SK-N-SH treated with all-trans-retinoic acid at 6 μM for 48 hours (cell line): ENCODE results near the gene BMPR2.

Experiments used
- ARNTL ChIP-seq: fragments of 450-650 bp; formaldehyde crosslinking; IDR thresholded peaks from 2 replicates; pipeline ENCODE4 v1.5.0; 2020; ENCODE audit warnings: low read depth, mild to moderate bottlenecking, moderate library complexity, borderline replicate concordance
- BACH2 ChIP-seq: fragments of 250-450 bp; sonication (Bioruptor Pico); IDR thresholded peaks from 2 replicates; pipeline ENCODE4 v1.9.0; 2021; ENCODE audit warnings: mild to moderate bottlenecking, borderline replicate concordance
- GLIS3 ChIP-seq: fragments of 250-450 bp; sonication (Bioruptor Pico); IDR thresholded peaks from 2 replicates; pipeline ENCODE4 v1.5.0; 2020; ENCODE audit warnings: mild to moderate bottlenecking, moderate library complexity
- TOX ChIP-seq: fragments of 250-450 bp; sonication (Bioruptor Pico); IDR thresholded peaks from 2 replicates; pipeline ENCODE4 v1.8.0; 2021; ENCODE audit warnings: mild to moderate bottlenecking, moderate library complexity, borderline replicate concordance
- ZFP3 ChIP-seq: fragments of 250-450 bp; sonication (Bioruptor Pico); IDR thresholded peaks from 2 replicates; pipeline ENCODE4 v1.5.0; 2020; ENCODE audit warnings: mild to moderate bottlenecking, moderate library complexity
- ZNF70 ChIP-seq: fragments of 450-650 bp; formaldehyde crosslinking; IDR thresholded peaks from 2 replicates; pipeline ENCODE4 v1.5.0; 2020; ENCODE audit warnings: mild to moderate bottlenecking, moderate library complexity
- TF ChIP-seq, protein P1 (sequence below): fragments of 250-450 bp; sonication (Bioruptor Pico); IDR thresholded peaks from 2 replicates; pipeline ENCODE4 v1.8.0; 2020; ENCODE audit warnings: mild to moderate bottlenecking, moderate library complexity, borderline replicate concordance
- TF ChIP-seq, protein P2 (sequence below): fragments of 250-450 bp; sonication (Bioruptor Pico); IDR thresholded peaks from 2 replicates; pipeline ENCODE4 v1.5.0; 2020; ENCODE audit warnings: mild to moderate bottlenecking, moderate library complexity
- TF ChIP-seq, protein P3 (sequence below): fragments of 250-450 bp; sonication (Bioruptor Pico); IDR thresholded peaks from 2 replicates; pipeline ENCODE4 v1.5.1; 2020; ENCODE audit warnings: low read depth, mild to moderate bottlenecking, moderate library complexity

DNA sequence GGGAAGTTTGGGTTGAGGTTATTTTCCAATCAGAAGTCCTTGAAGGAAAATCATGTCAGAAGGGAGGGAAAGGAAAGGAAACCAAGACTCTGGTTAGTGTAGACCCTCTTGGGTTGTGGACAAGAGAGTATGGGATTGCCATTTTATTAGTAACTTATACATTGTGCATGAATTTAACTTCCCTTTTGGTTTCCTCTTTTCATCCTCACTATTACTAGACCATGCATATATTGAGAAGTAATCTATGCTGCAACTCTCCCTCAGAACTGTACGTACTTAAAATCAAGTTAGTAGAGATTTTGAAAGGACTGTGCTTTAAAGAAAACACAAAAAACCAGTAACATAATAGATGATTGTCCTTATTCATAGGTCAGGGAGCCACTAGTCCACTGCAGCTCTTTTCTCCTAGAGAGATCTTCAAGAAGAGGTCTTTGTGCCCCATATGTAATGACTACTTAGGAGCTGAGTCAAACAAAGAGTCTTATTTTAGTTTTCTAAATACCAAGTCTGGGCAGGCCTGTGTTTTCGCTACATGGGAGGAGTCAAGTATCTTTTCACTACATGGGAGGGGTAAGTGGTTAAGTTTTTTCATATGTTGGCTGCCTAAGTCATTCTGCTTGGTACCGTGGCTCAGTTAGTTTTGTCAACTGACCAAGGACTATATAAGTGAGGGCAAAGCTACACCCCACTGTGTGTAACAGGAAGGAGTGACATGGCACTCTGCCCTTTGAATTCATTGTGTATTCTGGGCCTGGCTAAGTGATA is 233.4 kb downstream of the BMPR2 start:
- TF ChIP-seq BACH2 (CRISPR knock-in tag) (no peak), ZNF70 (CRISPR knock-in tag) (no peak), ARNTL (CRISPR knock-in tag) (no peak), ZFP3 (CRISPR knock-in tag) (no peak), TOX (CRISPR knock-in tag) (no peak), GLIS3 (CRISPR knock-in tag) (no peak)
- TF ChIP-seq, protein P1, sequence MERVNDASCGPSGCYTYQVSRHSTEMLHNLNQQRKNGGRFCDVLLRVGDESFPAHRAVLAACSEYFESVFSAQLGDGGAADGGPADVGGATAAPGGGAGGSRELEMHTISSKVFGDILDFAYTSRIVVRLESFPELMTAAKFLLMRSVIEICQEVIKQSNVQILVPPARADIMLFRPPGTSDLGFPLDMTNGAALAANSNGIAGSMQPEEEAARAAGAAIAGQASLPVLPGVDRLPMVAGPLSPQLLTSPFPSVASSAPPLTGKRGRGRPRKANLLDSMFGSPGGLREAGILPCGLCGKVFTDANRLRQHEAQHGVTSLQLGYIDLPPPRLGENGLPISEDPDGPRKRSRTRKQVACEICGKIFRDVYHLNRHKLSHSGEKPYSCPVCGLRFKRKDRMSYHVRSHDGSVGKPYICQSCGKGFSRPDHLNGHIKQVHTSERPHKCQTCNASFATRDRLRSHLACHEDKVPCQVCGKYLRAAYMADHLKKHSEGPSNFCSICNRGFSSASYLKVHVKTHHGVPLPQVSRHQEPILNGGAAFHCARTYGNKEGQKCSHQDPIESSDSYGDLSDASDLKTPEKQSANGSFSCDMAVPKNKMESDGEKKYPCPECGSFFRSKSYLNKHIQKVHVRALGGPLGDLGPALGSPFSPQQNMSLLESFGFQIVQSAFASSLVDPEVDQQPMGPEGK (CRISPR knock-in tag), result no peak
- TF ChIP-seq, protein P2, sequence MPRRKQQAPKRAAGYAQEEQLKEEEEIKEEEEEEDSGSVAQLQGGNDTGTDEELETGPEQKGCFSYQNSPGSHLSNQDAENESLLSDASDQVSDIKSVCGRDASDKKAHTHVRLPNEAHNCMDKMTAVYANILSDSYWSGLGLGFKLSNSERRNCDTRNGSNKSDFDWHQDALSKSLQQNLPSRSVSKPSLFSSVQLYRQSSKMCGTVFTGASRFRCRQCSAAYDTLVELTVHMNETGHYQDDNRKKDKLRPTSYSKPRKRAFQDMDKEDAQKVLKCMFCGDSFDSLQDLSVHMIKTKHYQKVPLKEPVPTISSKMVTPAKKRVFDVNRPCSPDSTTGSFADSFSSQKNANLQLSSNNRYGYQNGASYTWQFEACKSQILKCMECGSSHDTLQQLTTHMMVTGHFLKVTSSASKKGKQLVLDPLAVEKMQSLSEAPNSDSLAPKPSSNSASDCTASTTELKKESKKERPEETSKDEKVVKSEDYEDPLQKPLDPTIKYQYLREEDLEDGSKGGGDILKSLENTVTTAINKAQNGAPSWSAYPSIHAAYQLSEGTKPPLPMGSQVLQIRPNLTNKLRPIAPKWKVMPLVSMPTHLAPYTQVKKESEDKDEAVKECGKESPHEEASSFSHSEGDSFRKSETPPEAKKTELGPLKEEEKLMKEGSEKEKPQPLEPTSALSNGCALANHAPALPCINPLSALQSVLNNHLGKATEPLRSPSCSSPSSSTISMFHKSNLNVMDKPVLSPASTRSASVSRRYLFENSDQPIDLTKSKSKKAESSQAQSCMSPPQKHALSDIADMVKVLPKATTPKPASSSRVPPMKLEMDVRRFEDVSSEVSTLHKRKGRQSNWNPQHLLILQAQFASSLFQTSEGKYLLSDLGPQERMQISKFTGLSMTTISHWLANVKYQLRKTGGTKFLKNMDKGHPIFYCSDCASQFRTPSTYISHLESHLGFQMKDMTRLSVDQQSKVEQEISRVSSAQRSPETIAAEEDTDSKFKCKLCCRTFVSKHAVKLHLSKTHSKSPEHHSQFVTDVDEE (CRISPR knock-in tag), result no peak
- TF ChIP-seq, protein P3, sequence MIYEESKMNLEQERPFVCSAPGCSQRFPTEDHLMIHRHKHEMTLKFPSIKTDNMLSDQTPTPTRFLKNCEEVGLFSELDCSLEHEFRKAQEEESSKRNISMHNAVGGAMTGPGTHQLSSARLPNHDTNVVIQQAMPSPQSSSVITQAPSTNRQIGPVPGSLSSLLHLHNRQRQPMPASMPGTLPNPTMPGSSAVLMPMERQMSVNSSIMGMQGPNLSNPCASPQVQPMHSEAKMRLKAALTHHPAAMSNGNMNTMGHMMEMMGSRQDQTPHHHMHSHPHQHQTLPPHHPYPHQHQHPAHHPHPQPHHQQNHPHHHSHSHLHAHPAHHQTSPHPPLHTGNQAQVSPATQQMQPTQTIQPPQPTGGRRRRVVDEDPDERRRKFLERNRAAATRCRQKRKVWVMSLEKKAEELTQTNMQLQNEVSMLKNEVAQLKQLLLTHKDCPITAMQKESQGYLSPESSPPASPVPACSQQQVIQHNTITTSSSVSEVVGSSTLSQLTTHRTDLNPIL (CRISPR knock-in tag), result no peak
